Hepatocyte (in vitro differentiated cells): Measurements from ENCODE around the gene CDK5R2. TPM values are rescaled to one million over a fixed set of nuclear protein-coding genes. Genes with fewer than 3 reads are reported as not detected.

Experiments used
- DNase-seq: peaks from one replicate; pipeline ENCODE4 v3.0.0-alpha.2; 2016; ENCODE audit warnings: low spot score
- H2AFZ ChIP-seq: fragments of 200-600 bp; sonication (generic); 2 replicates; pipeline ENCODE4 v1.6.0; 2016; ENCODE audit warnings: antibody characterized with exemption, mild to moderate bottlenecking
- H3K27ac ChIP-seq: fragments of 200-600 bp; sonication (generic); 2 replicates; pipeline ENCODE4 v1.5.1; 2016; ENCODE audit warnings: mild to moderate bottlenecking
- H3K27me3 ChIP-seq: fragments of 200-600 bp; sonication (generic); 2 replicates; pipeline ENCODE4 v1.6.1; 2016
- H3K36me3 ChIP-seq: fragments of 200-600 bp; sonication (generic); replicated peaks from 2 replicates; pipeline ENCODE4 v1.5.1; 2016; ENCODE audit warnings: low read depth; ENCODE audit not compliant: insufficient read depth
- H3K4me1 ChIP-seq: fragments of 200-600 bp; sonication (generic); 2 replicates; pipeline ENCODE4 v1.5.1; 2016; ENCODE audit warnings: mild to moderate bottlenecking, moderate library complexity; ENCODE audit not compliant: insufficient read depth
- H3K4me2 ChIP-seq: fragments of 200-600 bp; sonication (generic); 2 replicates; pipeline ENCODE4 v1.6.0; 2016
- H3K4me3 ChIP-seq: fragments of 200-600 bp; sonication (generic); 2 replicates; pipeline ENCODE4 v1.5.1; 2016; ENCODE audit warnings: mild to moderate bottlenecking
- H3K79me2 ChIP-seq: fragments of 200-600 bp; sonication (generic); 2 replicates; pipeline ENCODE4 v1.6.0; 2017; ENCODE audit warnings: mild to moderate bottlenecking
- H3K9me2 ChIP-seq: fragments of 200-600 bp; sonication (generic); replicated peaks from 2 replicates; pipeline ENCODE4 v1.6.0; 2017; ENCODE audit warnings: mild to moderate bottlenecking; ENCODE audit not compliant: insufficient read depth
- H3K9me3 ChIP-seq: fragments of 200-600 bp; sonication (generic); 2 replicates; pipeline ENCODE4 v1.5.1; 2016; ENCODE audit warnings: low read depth, mild to moderate bottlenecking
- H4K20me1 ChIP-seq: fragments of 200-600 bp; sonication (generic); 2 replicates; pipeline ENCODE4 v1.6.0; 2016; ENCODE audit warnings: mild to moderate bottlenecking; ENCODE audit not compliant: insufficient read depth, poor library complexity, severe bottlenecking
- CTCF ChIP-seq: fragments of 200-600 bp; sonication (generic); IDR thresholded peaks from 2 replicates; pipeline ENCODE4 v1.5.1; 2016; ENCODE audit warnings: antibody characterized with exemption, mild to moderate bottlenecking; ENCODE audit not compliant: poor library complexity
- EZH2 ChIP-seq: fragments of 200-600 bp; sonication (generic); IDR thresholded peaks from 2 replicates; pipeline ENCODE4 v1.6.1; 2016; ENCODE audit warnings: antibody characterized with exemption, mild to moderate bottlenecking, borderline replicate concordance
- EZH2phosphoT487 ChIP-seq: fragments of 200-600 bp; sonication (generic); IDR thresholded peaks from one replicate; pipeline ENCODE4 v1.6.1; 2018; ENCODE audit warnings: antibody characterized with exemption, mild to moderate bottlenecking, low read depth, moderate library complexity; ENCODE audit not compliant: unreplicated experiment, severe bottlenecking
- WGBS: methylation state at CpG from one replicate; pipeline ENCODE4 v1.1.6; 2016; ENCODE audit warnings: low lambda C conversion rate; ENCODE audit errors: missing lambda C conversion rate; 5-methylcytosine and 5-hydroxymethylcytosine counted together
- polyA plus RNA-seq: library from polyadenylated mRNA; unstranded; fragments of >200 nt; fragmentation: Nextera tagmentation; extraction: Ambion mirVana; gene quantifications from 2 replicates; pipeline ENCODE4 v1.2.1, GENCODE V29; 2016
- total RNA-seq: library from RNA; depleted of rRNA; stranded (reverse); fragments of >200 nt; gene quantifications from 2 replicates; pipeline ENCODE4 v1.2.3, GENCODE V29; 2014

The CDK5R2 gene
- total and polyA plus RNA-seq, 2 experiments from 2014 or later, result 0.37 TPM; not detected in 1

GRCh38 chr2:219001100-219001576 lies 41.7 kb downstream of the CDK5R2 start:
- no peaks in the 10 kb centered on the region for H3K36me3 ChIP-seq
- peaks cover 84% of the 10 kb centered on the region for H3K27me3 ChIP-seq
- no peaks in the 10 kb centered on the region for H3K79me2 ChIP-seq
- WGBS, result 13% methylated on average over 25 of the region's 26 CpGs
- peak overlapping the region; percentile 93 for H3K4me2 ChIP-seq
- DNase-seq, result peak; percentile 31
- TF ChIP-seq EZH2 (no peak), EZH2phosphoT487 (peak; percentile 34), CTCF (no peak)
- no peaks in the 10 kb centered on the region for H3K9me2 ChIP-seq
- peak overlapping the region; percentile 45 for H2AFZ ChIP-seq
- peak overlapping the region; percentile 85 for H3K27ac ChIP-seq
- H3K4me1 ChIP-seq, result peaks cover 17% of the 10 kb centered on the region
- H4K20me1 ChIP-seq, result no peaks in the 10 kb centered on the region
- peak overlapping the region; percentile 3 for H3K4me3 ChIP-seq
- no peaks in the 10 kb centered on the region for H3K9me3 ChIP-seq

GRCh38 chr2:219001577-219002394 lies 42.3 kb downstream of the CDK5R2 start:
- Histone ChIP-seq H3K79me2 (no peaks in the 10 kb centered on the region), H4K20me1 (no peaks in the 10 kb centered on the region), H3K27ac (peak overlapping the region; percentile 85), H3K27me3 (peaks cover 79% of the 10 kb centered on the region), H3K4me2 (peak overlapping the region; percentile 93), H2AFZ (peak overlapping the region; percentile 45), H3K36me3 (no peaks in the 10 kb centered on the region), H3K4me1 (peaks cover 17% of the 10 kb centered on the region), H3K4me3 (peak overlapping the region; percentile 49), H3K9me2 (no peaks in the 10 kb centered on the region), H3K9me3 (no peaks in the 10 kb centered on the region)
- 2% methylated on average over 31 of the region's 70 CpGs for WGBS
- peak; percentile 95 for DNase-seq
- TF ChIP-seq CTCF (no peak), EZH2phosphoT487 (peak; percentile 60), EZH2 (peak; percentile 50)

- Histone ChIP-seq H3K79me2 (no peaks in the 10 kb centered on the region), H3K9me3 (no peaks in the 10 kb centered on the region), H3K27me3 (peaks cover 76% of the 10 kb centered on the region), H2AFZ (peak overlapping the region; percentile 57), H3K27ac (peak overlapping the region; percentile 83), H3K9me2 (no peaks in the 10 kb centered on the region), H3K4me3 (peak overlapping the region; percentile 49), H4K20me1 (no peaks in the 10 kb centered on the region), H3K4me1 (peaks cover 17% of the 10 kb centered on the region), H3K4me2 (peak overlapping the region; percentile 93), H3K36me3 (no peaks in the 10 kb centered on the region)
- WGBS, result under 1% methylated on average over 65 of the region's 72 CpGs
- peak; percentile 60 for TF ChIP-seq CTCF
- TF ChIP-seq EZH2phosphoT487, result no peak
- TF ChIP-seq EZH2, result peak; percentile 27
- peak; percentile 89 for DNase-seq
Measured at GRCh38 chr2:219002395-219003266, 43.2 kb downstream of the CDK5R2 start.
